Measurements from ENCODE around the gene GDF3.
"Not testable (repeated sequence)": the region's sequence is repeated elsewhere in the genome, so short reads cannot be mapped to it uniquely, and the experiment has no call there.

The GDF3 gene

DNA sequence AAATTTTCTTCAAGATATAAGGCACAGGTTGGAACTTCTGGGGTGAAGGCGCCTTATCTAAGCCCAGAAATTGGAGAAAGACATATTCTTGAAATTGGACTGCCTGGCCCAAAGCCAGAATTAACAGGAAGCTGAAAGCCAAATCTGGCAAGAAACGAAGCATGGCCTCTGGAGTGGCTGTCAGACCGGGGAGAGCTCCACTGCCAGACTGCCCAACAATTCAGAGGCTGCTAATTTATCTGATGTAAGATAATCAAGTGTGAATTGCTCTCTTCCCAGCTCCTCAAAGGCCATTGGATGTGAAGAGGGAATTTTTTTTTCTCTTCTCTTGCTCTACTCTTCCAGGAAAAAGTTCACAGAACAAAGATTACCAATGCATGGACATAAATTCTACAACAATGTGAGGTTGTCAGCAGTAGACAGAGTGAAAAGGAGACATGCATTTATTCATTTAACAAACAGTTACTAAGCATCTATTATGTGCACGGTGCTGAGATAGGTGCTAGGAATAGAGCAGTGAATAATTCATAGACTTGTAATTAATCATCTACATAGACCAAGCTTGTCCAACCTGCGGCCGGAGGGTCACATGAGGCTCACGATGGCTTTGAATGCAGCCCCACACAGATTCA lies at the start of gene GDF3:
Gene GDF3 (minus strand): TSS at position 210 of the 632 bp plus-strand sequence. CDS start 47 bp downstream, at position 163.
- peak; percentile 42 for DNase-seq

DNA sequence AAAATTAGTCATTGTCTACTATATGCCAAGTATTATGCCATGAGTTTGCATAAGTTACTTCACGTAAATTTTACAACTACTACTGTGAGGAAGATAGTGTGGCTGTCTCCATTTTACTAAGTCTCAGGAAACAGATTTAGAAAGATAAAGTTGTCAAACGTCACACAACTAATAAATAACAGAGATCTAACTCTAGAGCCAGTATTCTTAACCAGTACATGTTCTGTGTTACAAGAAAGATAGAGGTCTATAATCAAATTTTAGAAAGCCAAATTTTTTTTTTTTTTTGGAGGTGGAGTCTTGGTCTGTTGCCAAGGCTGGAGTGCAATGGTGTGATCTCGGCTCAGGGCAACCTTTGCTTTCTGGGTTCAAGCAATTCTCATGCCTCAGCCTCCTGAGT lies 37.4 kb upstream of the GDF3 start:
- no peak for DNase-seq

DNA sequence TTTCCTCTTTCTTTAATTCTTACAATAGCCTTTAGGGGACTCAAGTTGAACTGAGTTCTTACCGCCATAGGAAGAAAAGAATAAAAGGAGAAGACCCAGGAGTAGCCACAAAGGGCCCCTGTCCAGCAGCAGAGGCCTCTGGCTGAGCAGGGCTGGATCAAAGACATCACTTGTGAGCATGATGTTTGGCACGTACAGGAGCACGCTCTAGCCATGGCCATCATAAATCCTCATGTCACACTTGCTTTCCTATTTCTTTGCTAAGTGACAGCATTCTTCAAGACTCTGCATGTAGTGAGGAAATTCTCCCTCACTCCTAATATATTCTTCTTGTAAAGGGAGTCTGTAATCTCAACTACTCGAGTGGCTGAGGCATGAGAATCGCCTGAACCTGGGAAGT lies 35.9 kb upstream of the GDF3 start:
- DNase-seq = no peak

DNA sequence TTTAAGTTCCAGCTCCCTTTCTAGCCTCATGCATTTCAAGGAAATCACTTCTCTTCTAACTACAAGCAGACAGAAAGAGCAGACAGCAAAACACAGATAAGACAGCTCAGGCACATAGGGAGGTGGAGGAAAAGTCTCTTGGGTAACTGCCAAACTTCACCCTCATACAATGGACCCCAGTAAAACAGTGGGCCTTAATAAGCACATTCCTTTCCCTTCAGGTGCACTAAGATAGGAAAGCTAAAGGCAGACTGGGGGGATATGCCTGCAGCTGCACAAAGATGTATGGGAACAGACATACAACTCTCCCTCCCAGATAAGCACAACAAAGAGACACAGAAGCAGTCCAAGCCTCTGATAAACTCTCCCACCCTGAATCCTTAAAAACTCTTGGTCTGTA lies 35.4 kb upstream of the GDF3 start:
- DNase-seq = not testable (repeated sequence)

DNA sequence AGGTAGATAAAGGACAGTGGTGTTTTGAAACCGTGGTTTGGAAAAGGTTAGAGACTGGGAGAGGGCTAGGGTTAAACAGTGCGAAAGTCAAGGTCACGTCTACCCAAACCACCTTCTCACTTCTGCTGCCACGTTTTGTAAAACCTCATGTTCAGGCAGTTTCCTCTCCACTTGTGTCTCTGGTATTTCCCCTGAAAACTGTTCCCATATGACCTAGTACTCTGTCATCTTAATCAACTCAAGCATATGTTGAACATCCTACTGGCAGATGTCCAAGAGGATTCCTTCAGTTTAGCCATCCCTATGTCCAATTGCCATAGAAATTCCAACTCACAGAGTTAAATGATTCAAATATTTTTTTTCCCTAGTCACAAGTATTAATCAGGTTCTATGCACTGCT lies 34.2 kb upstream of the GDF3 start:
- no peak for DNase-seq

DNA sequence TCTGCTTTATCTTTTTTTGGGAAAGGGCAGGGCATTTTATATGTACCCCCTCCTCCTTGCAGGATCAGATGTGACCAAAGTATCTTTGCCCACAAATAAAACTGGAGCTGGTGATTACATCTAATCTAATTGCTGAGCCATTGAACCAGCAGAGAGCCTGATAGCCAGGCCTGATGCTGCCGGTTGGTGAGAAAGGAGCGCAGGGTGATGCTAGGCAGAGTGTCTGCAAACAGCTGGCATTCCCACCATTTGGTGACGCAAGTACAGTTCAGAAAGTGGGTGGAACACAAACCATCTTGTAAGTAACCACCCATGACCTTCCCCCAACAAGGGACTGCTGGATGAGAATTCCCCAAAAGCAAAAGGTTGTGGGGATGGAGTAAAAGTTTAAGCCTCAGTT lies 28.4 kb upstream of the GDF3 start:
- DNase-seq = no peak

DNA sequence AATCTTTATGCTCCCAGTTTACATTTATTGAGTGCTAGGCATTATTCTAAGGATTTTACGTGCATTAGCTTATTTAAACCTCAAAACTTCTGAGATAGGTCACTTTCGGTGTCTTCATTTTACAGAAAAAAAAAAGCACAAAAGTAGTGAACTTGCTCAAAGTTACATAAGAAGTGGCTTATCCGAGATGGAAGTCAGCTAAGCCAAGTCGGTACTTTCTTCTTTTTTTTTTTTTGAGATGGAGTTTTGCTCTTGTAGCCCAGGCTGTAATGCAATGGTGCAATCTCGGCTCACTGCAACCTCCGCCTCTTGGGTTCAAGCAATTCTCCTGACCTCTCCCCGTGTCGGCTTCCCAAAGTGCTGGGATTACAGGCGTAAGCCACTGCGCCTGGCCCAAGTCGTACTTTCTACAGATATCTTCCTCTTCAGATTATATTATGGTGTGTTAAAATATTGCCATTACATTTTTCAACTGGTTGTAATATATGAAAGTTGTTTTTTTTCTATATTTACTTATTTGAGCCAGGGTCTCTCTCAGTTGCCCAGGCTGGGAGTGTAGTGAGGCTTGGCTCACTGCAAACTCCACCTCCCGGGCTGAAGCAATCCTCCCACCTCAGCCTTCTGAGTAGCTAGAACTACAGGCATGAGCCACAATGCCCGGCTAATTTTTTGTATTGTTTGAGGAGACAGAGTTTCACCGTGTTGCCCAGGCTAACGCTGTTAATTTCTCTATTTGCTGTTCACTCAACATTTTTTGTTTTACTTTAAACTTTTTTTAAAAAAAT lies 24.6 kb upstream of the GDF3 start:
- no peak for DNase-seq

DNA sequence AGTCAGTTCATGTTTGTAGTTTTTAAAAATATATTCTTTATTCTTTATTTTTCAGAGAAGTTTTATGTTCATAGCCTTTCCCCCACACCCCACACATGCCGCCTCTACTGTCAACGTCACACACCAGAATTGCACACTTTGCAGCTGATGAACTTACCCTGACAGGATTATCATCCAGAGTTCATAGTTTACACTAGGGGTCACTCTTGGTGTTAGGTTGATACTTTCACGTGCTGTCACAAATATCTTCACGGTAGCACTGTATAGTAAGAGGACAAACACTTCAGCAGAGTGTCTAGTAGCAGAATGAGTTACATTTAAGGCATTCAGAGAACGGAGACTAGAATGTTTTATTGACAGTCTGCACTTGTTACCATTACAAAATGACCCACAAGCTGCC lies 20.8 kb upstream of the GDF3 start:
- DNase-seq = peak; percentile 33

DNA sequence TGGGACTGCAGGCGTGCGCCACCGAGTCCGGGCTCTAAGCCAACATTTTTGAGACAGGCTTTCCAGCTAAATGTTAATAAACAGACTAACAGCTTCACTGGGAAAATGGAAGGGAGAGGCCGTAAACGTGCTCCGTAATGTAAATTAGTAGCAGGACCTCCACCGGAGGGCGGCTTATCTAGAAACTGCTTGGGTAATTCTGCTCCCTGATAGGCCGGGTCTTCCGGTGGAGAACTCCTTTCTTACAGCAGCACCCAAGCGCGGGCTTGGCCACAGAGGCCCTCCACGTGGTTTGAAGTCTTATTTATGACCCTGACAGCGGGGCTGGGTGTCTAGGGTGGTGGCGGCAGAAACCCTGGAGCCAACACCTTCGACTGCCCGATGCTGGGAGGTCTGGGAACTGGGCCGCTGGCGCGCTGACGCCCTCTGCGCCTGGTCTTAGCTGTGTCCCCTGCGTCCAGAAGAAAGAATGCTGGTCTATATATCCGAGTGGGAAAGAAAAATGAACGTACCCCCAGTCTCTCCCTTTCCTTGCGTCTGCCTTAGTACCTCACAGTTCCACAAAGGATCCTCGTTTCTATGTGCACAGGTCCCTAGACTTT lies 17.4 kb upstream of the GDF3 start:
- no peak for DNase-seq

DNA sequence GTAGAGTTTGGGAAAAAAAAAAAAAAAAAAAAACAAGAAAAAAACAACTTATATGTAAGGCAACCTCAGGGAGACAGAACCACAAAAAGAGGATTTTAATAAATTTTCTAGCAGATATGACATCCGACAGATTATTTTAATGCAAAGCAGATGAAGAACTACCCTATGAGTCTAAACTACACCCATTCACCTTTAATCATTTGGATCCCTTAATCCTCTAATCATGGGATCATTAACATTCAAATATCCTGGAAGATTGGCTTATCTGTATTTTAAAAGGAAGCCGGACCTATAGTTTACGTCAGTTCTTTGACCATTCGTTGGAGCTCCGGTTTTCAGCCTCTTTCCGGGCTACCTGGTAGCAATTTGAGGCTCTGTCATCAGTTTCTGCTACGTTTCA lies 15.6 kb upstream of the GDF3 start, which contains the start of gene DPPA3:
Gene DPPA3 (plus strand): TSS at position 301 of the 400 bp plus-strand sequence. CDS start 138 bp downstream, outside the sequence.
- DNase-seq = no peak

DNA sequence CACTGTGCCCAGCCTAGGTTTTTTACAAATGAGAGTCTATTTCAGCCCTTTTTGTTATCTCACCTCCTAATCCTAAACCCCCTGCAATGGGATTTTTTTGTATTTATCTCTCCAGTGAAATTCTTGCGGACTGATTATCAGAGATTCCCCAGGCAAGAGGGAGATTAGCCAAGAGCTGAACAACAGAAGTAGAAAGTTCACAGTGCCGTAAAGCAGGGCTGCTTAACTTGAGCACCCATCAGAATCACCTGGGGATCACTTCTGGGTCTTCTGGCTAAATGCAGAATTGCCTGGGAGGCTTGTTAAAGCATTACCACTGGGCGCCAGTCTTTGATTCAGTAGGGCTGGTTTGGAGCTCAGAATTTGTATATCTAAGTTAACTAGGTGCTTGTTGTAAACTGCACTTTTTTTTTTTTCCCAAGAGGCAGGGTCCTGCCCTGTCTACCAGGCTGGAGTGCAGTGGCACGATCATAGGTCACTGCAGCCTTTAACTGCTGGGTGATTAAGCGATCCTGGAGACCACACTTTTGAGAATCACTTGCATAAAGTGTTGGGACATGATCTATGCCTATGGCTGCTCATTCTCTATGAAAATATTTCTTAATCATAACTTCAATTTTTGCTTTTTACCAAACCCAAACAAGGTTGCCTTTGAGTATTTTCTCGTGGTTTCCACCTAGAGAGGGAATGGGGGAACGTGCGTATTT lies 14.5 kb upstream of the GDF3 start:
- no peak for DNase-seq

DNA sequence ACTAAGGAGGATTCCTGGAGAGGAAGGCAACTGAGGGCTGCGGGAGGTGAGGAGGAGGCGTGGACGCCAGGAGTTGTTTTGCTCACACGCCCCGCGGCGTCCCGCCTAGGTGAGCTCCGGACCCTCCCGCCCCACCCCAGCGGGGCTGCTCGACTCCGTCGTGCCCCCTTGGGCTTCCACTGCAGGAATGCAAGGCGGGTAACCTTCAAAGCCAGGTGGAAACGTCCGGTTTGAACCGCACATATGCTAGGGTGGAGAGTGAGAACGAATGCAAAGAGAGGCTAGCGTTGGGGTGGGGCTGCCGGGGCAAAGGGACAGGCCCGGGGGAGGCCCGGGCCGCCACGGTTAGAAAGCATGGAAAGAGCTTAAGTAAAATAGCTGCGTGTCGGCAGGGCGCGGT lies 10.3 kb upstream of the GDF3 start:
- no peak for DNase-seq

DNA sequence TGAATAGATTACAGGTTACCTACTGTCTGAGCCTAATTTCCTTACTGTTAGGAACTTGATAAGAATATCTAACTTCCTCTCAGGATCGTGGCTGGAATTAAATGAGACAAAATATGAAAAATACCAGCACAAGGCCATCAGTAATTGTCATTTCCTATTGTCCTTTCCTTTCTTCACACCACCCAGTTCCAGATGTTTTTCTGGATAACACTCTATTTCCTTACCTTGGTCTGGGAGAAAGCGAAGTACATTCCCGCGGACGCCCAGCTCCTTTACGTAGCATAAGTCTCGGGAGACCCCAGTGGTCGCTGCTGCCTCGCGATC lies 376 bp downstream of the GDF3 start:
- no peak for DNase-seq

DNA sequence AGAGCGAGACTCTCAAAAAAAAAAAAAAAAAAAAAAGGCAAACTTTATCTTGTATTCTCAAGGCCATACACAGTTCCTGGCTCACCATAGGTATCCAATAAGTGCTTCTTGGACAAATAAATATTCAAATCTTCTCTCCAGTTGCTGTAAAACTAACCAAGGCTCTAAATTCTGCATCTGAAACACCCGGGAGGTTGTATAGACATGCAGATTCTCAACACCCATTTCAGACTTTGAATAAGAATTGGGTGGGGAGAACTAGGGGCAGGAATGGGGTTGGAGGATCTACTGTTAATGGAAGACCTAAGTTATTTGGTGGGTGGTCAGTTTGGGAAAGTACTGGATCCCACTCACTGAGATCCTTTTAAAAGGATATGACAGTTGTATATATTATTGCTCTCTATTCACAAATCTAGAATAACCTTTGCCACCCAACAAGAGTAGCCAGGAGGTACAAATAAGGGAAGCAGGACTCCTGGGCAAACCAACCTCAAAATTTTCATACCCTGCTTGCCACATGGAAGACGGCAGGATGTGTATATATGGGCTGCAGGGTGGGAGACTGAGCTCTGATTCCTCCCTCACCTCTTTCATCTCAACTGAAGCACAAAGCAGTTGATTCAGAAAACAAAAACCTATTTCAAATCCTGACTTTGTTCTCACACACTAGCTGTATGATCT lies 879 bp downstream of the GDF3 start:
- DNase-seq = no peak

DNA sequence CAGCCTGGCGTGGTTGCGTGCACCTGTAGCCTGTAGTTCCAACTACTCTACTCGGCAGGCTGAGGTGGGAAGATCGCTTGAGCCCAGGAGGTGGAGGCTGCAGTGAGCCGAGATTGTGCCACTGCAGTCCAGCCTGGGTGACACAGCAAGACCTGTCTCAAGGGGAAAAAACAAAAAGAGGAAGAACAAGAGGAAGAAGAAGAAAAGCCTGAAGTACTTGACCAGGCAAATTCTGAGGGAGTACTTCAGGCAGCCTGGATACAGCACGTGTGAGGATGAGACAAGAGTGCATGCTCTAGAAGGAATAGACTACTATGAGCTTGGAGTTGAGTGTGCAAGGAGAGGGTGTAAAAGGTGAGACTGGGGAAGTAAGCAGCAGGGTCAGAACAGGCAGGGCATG lies 1.8 kb downstream of the GDF3 start:
- DNase-seq = no peak

DNA sequence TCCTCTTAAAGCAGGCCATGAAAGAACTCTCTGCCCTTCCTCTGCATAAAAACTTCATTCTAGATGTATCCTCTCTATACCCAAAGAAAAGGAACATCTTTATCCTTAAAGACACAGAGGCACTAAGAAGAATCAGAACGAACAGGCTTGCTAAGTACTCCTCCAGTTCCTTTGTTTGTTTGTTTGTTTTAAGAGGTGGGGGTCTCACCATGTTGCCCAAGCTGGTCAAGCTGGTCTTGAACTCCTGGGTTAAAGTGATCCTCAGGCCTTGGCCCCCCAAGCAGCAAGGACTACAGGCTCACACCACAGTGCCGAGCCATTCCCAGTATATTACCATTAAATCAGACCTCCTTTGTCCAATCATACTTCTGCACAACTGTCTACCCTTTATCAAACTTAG lies 14.0 kb downstream of the GDF3 start:
- DNase-seq = no peak

DNA sequence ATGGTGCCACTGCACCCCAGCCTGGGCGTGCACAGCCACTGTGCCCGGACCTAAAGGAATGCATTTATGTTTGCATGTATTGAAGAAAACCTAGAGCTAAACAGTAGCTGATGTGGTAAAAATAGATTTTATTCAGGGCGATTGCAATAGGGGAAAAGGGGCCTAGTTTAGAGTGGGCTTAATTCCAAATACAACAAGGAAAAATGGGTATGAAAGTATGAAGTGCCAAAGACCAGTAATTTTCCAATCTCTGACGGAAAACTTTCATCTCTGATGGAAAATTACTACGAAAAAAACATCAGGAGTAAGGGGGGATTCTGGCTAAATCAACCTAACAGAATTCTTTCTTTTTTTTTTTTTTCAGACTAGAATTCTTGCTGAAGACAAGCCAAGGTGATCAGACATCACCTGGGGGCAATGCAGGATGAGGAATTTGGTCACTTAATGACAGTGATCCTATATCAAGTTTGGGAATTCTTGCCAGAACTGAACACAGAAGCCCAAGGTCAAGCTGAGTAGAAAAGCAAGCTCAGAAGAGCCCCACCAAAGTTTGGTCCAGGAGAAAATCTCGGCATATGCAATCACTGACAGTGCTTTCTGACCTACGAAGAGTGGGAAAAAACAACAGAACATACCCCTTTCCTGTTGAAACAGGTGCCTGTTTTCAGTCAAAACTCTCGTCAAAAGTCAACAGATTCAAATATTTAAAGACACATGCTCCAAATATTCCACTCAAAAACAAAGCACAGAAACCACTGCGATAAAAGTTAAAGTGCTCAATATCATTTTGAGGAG lies 16.1 kb downstream of the GDF3 start:
- DNase-seq = no peak

DNA sequence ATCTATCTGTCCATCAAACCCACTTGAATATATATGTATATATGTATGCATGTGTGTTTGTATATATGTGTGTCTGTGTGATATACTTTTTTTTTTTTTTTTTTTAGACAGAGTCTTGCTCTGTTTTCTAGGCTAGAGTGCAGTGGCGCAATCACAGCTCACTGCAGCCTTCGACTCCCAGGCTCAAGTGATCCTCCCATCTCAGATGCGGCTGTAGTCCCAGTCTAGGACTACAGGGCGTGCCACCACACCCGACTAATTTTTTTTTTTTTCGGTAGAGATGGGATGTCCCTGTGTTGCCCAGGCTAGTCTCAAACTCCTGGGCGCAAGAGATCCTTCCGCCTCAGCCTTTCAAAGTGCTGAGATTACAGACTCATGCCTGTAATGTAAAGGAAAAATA lies 16.8 kb downstream of the GDF3 start:
- DNase-seq = no peak

DNA sequence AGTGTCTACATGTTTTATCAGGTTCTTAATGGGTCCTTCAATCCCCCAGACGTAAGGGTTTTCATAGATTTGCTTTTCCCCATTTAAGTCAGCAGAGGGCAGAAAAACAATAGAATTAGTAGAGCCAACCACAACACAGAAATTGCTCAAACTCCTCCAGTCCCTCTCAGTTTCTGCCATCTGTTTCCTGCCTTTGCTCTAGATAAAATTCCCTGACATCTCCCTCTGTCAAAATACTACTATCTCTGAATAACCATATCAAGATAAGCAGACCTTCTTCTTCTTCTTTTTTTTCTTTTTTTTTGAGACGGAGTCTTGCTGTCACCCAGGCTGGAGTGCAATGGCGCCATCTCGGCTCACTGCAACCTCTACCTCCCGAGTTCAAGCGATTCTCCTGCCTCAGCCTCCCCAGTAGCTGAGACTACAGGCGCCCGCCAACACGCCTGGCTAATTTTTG lies 18.1 kb downstream of the GDF3 start:
- peak; percentile 39 for DNase-seq

DNA sequence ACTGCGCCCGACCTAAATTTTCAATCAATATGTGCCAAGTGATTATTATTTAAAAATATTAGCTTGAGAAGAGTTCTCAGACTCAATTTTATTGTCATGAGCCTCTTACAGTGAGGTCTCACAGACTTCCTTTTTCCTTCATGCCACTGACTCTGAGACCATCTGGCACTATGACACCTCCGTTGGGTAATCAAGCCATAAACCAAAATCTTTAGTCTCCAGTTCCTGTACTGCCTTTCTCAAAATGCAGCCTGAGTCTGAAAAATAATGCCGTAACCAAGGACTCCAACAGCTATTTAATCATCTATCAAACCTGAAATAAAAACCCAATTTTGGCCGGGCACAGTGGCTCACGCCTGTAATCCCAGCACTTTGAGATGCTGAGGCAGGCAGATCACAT lies 20.1 kb downstream of the GDF3 start:
- not testable (repeated sequence) for DNase-seq

DNA sequence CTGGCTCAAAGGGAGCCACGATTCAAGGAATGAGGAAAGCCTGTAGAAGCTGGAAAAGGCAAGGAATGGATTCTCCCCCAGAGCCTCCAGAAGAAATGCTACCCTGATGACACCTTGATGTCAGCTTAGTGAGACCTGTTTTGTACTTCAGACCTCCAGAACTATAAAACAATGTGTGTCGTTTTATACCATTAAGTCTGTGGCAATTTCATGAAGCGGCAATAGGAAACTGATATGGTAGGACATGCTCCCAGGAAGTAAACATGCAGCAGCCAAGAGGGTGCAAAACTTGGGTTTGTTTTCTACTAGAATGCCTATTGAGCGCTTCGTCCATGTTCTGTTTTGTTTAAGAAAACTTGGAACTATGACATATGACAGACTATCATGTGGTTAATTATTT lies 27.4 kb downstream of the GDF3 start:
- no peak for DNase-seq

DNA sequence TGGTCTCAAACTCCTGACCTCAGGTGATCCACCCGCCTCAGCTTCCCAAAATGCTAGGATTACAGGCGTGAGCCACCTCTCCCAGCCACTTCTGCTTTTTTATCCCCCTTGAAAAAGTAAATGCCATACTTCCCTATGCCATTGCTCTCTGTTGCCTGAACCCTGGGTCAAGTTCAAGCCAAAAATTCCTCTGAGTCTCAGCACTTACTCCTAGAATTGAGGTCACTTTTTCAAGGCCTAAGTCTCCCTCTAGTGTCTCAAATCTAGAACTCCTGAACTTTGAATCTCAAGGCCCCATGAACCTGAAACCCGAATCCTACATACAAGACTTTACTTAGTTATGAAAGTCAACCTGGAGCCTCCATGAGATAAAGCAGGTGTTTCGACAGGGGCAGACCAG lies 28.4 kb downstream of the GDF3 start:
- peak; percentile 15 for DNase-seq
